Progenitor cell of endocrine pancreas (in vitro differentiated cells): ENCODE data around the gene TGM3. TPM values are rescaled to one million over a fixed set of nuclear protein-coding genes. Genes with fewer than 3 reads are reported as not detected.
A peak's percentile ranks its signal among the peaks of the same experiment; 100 is the strongest.

Experiments used
- DNase-seq: peaks from one replicate; pipeline ENCODE4 v3.0.0; 2021; ENCODE audit warnings: low spot score; ENCODE audit not compliant: unreplicated experiment
- H3K27ac Mint-ChIP-seq: 2 replicates; pipeline ENCODE4 v1.8.0; 2021; ENCODE audit warnings: mild to moderate bottlenecking, moderate library complexity, mixed read lengths
- H3K27me3 Mint-ChIP-seq: 2 replicates; pipeline ENCODE4 v1.8.0; 2021; ENCODE audit warnings: mixed read lengths
- H3K36me3 Mint-ChIP-seq: 2 replicates; pipeline ENCODE4 v1.8.0; 2022; ENCODE audit warnings: mixed read lengths; ENCODE audit not compliant: insufficient read depth
- H3K4me1 Mint-ChIP-seq: 2 replicates; pipeline ENCODE4 v1.8.0; 2021; ENCODE audit warnings: low read depth, mixed read lengths
- H3K4me3 Mint-ChIP-seq: 2 replicates; pipeline ENCODE4 v1.8.0; 2021; ENCODE audit warnings: low read depth, mild to moderate bottlenecking, moderate library complexity, mixed read lengths
- H3K9me3 Mint-ChIP-seq: 2 replicates; pipeline ENCODE4 v1.8.0; 2021; ENCODE audit warnings: low read depth, mixed read lengths
- CTCF ChIP-seq: fragments of 200-600 bp; sonication (generic); IDR thresholded peaks from one replicate; pipeline ENCODE4 v1.5.0; 2021; ENCODE audit warnings: antibody characterized with exemption, mild to moderate bottlenecking; ENCODE audit not compliant: unreplicated experiment
- total RNA-seq: library from RNA; stranded (reverse); gene quantifications from 2 replicates; pipeline ENCODE4 v1.2.1, GENCODE V29; 2021

TGM3 gene
- total RNA-seq, 1 donor from 2014 or later = 0.22 TPM

- Mint-ChIP-seq H3K4me1 (no peaks in the 10 kb centered on the region), H3K27ac (no peak overlapping the region), H3K4me3 (no peak overlapping the region), H3K27me3 (peaks cover 17% of the 10 kb centered on the region), H3K9me3 (no peaks in the 10 kb centered on the region), H3K36me3 (no peaks in the 10 kb centered on the region)
- no peak for TF ChIP-seq CTCF
- no peak for DNase-seq
Observed at GRCh38 chr20:2385026-2385425, 89.2 kb downstream of the TGM3 start.

- Mint-ChIP-seq H3K27me3 (peaks cover 18% of the 10 kb centered on the region), H3K9me3 (no peaks in the 10 kb centered on the region), H3K4me3 (no peak overlapping the region), H3K27ac (no peak overlapping the region), H3K4me1 (no peaks in the 10 kb centered on the region), H3K36me3 (no peaks in the 10 kb centered on the region)
- no peak for TF ChIP-seq CTCF
- no peak for DNase-seq
Observed at GRCh38 chr20:2385496-2385895, 89.7 kb downstream of the TGM3 start.

GRCh38 chr20:2386516-2387179, 90.8 kb downstream of the TGM3 start:
- DNase-seq = no peak
- Mint-ChIP-seq H3K4me3 (no peak overlapping the region), H3K27me3 (peaks cover 27% of the 10 kb centered on the region), H3K9me3 (no peaks in the 10 kb centered on the region), H3K36me3 (no peaks in the 10 kb centered on the region), H3K4me1 (no peaks in the 10 kb centered on the region), H3K27ac (no peak overlapping the region)
- no peak for TF ChIP-seq CTCF

GRCh38 chr20:2387180-2387577, 91.4 kb downstream of the TGM3 start:
- no peak overlapping the region for H3K4me3 Mint-ChIP-seq
- H3K36me3 Mint-ChIP-seq = no peaks in the 10 kb centered on the region
- no peaks in the 10 kb centered on the region for H3K9me3 Mint-ChIP-seq
- peaks cover 33% of the 10 kb centered on the region for H3K27me3 Mint-ChIP-seq
- H3K27ac Mint-ChIP-seq = no peak overlapping the region
- no peaks in the 10 kb centered on the region for H3K4me1 Mint-ChIP-seq
- peak; percentile 60 for TF ChIP-seq CTCF
- DNase-seq = peak; percentile 46

- H3K4me1 Mint-ChIP-seq = no peaks in the 10 kb centered on the region
- H3K36me3 Mint-ChIP-seq = no peaks in the 10 kb centered on the region
- H3K27ac Mint-ChIP-seq = no peak overlapping the region
- peaks cover 35% of the 10 kb centered on the region for H3K27me3 Mint-ChIP-seq
- no peaks in the 10 kb centered on the region for H3K9me3 Mint-ChIP-seq
- TF ChIP-seq CTCF = no peak
- no peak overlapping the region for H3K4me3 Mint-ChIP-seq
- DNase-seq = no peak
Observed at GRCh38 chr20:2387580-2387979, 91.8 kb downstream of the TGM3 start.

Other genes with a start within 250 kb of the TGM3 start
- gene STK35, start 194.2 kb upstream of the TGM3 start, total RNA-seq = 39.8 and 41.9 TPM in 2 replicates
- gene TGM6, start 84.9 kb downstream of the TGM3 start, total RNA-seq = not detected in 2 replicates
- 169 and 180 TPM in 2 replicates for gene SNRPB, start 174.8 kb downstream of the TGM3 start, total RNA-seq
- gene ZNF343, start 212.9 kb downstream of the TGM3 start, total RNA-seq = 13.1 and 14.4 TPM in 2 replicates
- not detected in 2 replicates for gene TMC2, start 240.6 kb downstream of the TGM3 start, total RNA-seq